Mammary epithelial cell (primary cell): ENCODE data around the gene CDC73.

ENCODE experiments used
- EZH2 ChIP-seq: IDR thresholded peaks from 2 replicates; pipeline ENCODE4 v1.6.1; 2012; ENCODE audit warnings: low read length, inconsistent platforms, borderline replicate concordance
- TF ChIP-seq, protein P1 (sequence below), 2 donors: IDR thresholded peaks in 1 of 2; conservative IDR thresholded peaks in 1 of 2; 2 replicates each; pipeline ENCODE4 v1.5.1; 2011 to 2012; ENCODE audit warnings: inconsistent platforms in 2 of 2, low read length in 2 of 2, mild to moderate bottlenecking in 2 of 2, control low read depth in 1 of 2, low read depth in 1 of 2; ENCODE audit not compliant: insufficient read depth in 1 of 2; ENCODE audit errors: extremely low read depth in 1 of 2

DNA sequence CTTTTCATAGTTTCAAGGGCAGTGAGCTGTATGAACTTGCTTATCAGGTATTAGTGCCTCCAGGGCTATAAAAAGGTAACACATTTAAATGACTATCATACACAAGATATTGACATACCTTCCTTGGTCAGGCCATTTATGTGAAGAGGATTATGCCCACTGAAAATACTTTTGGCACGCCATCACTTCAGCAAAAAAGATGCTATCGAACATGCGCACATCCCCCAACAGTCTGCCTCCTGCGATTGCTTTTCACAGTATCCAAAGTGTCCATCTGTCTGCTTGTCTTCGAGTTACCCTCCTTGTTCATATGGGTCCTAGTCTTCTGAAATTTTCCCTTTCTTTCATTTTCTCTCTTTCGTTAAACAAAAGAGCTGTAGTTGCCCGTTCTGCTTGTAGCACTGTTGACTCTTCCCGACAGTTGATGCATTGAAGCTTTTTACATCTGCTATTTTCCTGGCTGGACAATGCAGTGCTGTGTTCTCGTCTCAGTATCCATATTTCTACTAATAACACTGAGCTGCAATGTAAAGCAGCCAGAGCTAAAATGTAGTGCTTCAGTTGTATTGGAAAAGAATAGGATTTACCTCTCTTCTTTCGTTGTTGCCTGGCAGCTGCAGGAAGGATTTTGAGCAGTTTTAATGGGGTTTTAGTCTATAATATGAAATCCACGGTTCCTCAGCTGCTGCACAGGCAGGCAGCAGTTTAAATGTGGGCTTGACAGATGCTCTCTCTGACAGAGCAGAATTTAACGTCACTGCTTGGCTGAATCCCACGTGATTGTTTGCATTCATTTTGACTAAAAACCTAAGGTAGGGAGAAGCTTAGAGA lies 64.3 kb downstream of the CDC73 start, which contains the start of gene B3GALT2:
- TF ChIP-seq, protein P1, sequence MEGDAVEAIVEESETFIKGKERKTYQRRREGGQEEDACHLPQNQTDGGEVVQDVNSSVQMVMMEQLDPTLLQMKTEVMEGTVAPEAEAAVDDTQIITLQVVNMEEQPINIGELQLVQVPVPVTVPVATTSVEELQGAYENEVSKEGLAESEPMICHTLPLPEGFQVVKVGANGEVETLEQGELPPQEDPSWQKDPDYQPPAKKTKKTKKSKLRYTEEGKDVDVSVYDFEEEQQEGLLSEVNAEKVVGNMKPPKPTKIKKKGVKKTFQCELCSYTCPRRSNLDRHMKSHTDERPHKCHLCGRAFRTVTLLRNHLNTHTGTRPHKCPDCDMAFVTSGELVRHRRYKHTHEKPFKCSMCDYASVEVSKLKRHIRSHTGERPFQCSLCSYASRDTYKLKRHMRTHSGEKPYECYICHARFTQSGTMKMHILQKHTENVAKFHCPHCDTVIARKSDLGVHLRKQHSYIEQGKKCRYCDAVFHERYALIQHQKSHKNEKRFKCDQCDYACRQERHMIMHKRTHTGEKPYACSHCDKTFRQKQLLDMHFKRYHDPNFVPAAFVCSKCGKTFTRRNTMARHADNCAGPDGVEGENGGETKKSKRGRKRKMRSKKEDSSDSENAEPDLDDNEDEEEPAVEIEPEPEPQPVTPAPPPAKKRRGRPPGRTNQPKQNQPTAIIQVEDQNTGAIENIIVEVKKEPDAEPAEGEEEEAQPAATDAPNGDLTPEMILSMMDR (conservative IDR thresholded peaks at IDR 0.05 in 1 of 2, IDR thresholded peaks at IDR 0.05 in 1 of 2; ENCODE audit: extremely low read depth in 1 of 2, insufficient read depth in 1 of 2, low read depth in 1 of 2, low read length in 2 of 2): no peak
- no peak for TF ChIP-seq EZH2
